NCI-H2227 (cell line): ENCODE results near the gene HS3ST3A1.
A peak's percentile ranks its signal among the peaks of the same experiment; 100 is the strongest.

Experiments used
- DNase-seq: peaks from one replicate; lab custom pipeline; 2025; ENCODE audit not compliant: unreplicated experiment; lab: John Stamatoyannopoulos, UW

Gene HS3ST3A1

GRCh38 chr17:13598353-13599167 is 3.2 kb downstream of the HS3ST3A1 start:
- DNase-seq, result no peak

- no peak for DNase-seq
Observed at GRCh38 chr17:13597723-13598347, 3.9 kb downstream of the HS3ST3A1 start.

- DNase-seq, result no peak
Observed at GRCh38 chr17:13596241-13596923, 5.3 kb downstream of the HS3ST3A1 start.

GRCh38 chr17:13595599-13595899 is 6.2 kb downstream of the HS3ST3A1 start:
- DNase-seq, result no peak

GRCh38 chr17:13594762-13595598 is 6.7 kb downstream of the HS3ST3A1 start:
- DNase-seq, result peak; percentile 65

GRCh38 chr17:13594310-13594709 is 7.4 kb downstream of the HS3ST3A1 start:
- no peak for DNase-seq

- no peak for DNase-seq
Observed at GRCh38 chr17:13593757-13594156, 8.0 kb downstream of the HS3ST3A1 start.

GRCh38 chr17:13593021-13593751 is 8.5 kb downstream of the HS3ST3A1 start:
- no peak for DNase-seq

GRCh38 chr17:13592427-13592826 is 9.3 kb downstream of the HS3ST3A1 start:
- DNase-seq, result no peak

GRCh38 chr17:13590441-13590840 is 11.3 kb downstream of the HS3ST3A1 start:
- DNase-seq, result no peak

GRCh38 chr17:13589658-13590057 is 12.1 kb downstream of the HS3ST3A1 start:
- no peak for DNase-seq

GRCh38 chr17:13587487-13588338 is 14.0 kb downstream of the HS3ST3A1 start:
- DNase-seq, result no peak

GRCh38 chr17:13584701-13585080 is 17.0 kb downstream of the HS3ST3A1 start:
- DNase-seq, result no peak

- DNase-seq, result no peak
Observed at GRCh38 chr17:13583996-13584700, 17.6 kb downstream of the HS3ST3A1 start.

GRCh38 chr17:13582776-13583547 is 18.8 kb downstream of the HS3ST3A1 start:
- no peak for DNase-seq

- no peak for DNase-seq
Observed at GRCh38 chr17:13581925-13582324, 19.8 kb downstream of the HS3ST3A1 start.

GRCh38 chr17:13580790-13581189 is 20.9 kb downstream of the HS3ST3A1 start:
- DNase-seq, result no peak
